SK-N-SH (cell line): ENCODE data around the gene OSBPL7.

Experiments
- EZH2phosphoT487 ChIP-seq: fragments of 200-600 bp; sonication (generic); IDR thresholded peaks from 2 replicates; pipeline ENCODE4 v1.6.1; 2017; ENCODE audit warnings: low read depth, mixed run types, mild to moderate bottlenecking, antibody characterized with exemption, moderate library complexity, borderline replicate concordance
- NFIC ChIP-seq: IDR thresholded peaks from 2 replicates; pipeline ENCODE4 v1.4.0; 2012; ENCODE audit warnings: borderline replicate concordance
- NRF1 ChIP-seq: IDR thresholded peaks from 2 replicates; pipeline ENCODE4 v1.6.1; 2012; ENCODE audit warnings: low read depth, mild to moderate bottlenecking, low read length
- POLR2AphosphoS5 ChIP-seq: IDR thresholded peaks from 2 replicates; pipeline ENCODE4 v1.6.1; 2012; ENCODE audit warnings: low read depth, low read length
- SIN3A ChIP-seq: IDR thresholded peaks from 2 replicates; pipeline ENCODE4 v1.6.1; 2012; ENCODE audit warnings: low read depth, mild to moderate bottlenecking, low read length, moderate library complexity, borderline replicate concordance
- TAF1 ChIP-seq: IDR thresholded peaks from 2 replicates; pipeline ENCODE4 v1.6.1; 2012; ENCODE audit warnings: low read depth, mild to moderate bottlenecking, low read length, moderate library complexity, borderline replicate concordance
- TF ChIP-seq, protein P1 (sequence below): fragments of 200-600 bp; sonication (generic); IDR thresholded peaks from 2 replicates; pipeline ENCODE4 v1.6.1; 2017; ENCODE audit warnings: antibody characterized with exemption, mild to moderate bottlenecking, moderate library complexity
- TF ChIP-seq, protein P2 (sequence below): IDR thresholded peaks from 2 replicates; pipeline ENCODE4 v1.6.1; 2012; ENCODE audit warnings: mild to moderate bottlenecking, low read depth, low read length, moderate library complexity
- TF ChIP-seq, protein P3 (sequence below): IDR thresholded peaks from 2 replicates; pipeline ENCODE4 v1.4.0; 2012; ENCODE audit warnings: low read depth

DNA sequence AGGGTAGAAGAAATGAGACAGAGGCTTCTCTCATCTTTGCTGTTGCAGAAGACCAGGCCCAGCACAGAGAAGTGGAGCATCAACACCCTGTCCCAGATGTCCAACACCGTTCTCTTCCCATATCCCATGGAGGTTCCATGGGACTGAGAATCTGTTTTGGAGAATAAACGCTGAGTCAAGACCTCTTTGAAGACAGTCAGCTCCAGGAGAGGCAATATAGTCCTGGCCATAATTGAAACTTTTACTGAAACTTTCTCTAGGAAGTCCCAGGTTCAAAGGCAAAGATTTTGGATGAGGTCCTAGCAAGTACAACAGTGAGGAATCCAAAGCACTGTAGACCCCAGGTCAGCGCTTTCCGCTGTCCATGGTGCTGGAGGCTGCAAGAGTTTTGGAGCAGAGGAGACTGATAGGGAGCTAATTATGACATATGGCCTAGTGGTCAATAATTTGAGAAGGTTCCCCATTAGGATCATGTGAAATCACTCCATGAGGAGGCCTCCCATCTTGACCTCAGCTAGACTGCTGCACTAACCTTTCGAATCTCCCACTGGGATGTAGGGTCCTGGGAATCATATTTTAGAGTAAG is 36.0 kb downstream of the OSBPL7 start:
- TF ChIP-seq TAF1 (no peak), NFIC (no peak), POLR2AphosphoS5 (no peak), EZH2phosphoT487 (no peak), NRF1 (no peak), SIN3A (no peak)
- TF ChIP-seq, protein P1, sequence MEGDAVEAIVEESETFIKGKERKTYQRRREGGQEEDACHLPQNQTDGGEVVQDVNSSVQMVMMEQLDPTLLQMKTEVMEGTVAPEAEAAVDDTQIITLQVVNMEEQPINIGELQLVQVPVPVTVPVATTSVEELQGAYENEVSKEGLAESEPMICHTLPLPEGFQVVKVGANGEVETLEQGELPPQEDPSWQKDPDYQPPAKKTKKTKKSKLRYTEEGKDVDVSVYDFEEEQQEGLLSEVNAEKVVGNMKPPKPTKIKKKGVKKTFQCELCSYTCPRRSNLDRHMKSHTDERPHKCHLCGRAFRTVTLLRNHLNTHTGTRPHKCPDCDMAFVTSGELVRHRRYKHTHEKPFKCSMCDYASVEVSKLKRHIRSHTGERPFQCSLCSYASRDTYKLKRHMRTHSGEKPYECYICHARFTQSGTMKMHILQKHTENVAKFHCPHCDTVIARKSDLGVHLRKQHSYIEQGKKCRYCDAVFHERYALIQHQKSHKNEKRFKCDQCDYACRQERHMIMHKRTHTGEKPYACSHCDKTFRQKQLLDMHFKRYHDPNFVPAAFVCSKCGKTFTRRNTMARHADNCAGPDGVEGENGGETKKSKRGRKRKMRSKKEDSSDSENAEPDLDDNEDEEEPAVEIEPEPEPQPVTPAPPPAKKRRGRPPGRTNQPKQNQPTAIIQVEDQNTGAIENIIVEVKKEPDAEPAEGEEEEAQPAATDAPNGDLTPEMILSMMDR = no peak
- TF ChIP-seq, protein P2, sequence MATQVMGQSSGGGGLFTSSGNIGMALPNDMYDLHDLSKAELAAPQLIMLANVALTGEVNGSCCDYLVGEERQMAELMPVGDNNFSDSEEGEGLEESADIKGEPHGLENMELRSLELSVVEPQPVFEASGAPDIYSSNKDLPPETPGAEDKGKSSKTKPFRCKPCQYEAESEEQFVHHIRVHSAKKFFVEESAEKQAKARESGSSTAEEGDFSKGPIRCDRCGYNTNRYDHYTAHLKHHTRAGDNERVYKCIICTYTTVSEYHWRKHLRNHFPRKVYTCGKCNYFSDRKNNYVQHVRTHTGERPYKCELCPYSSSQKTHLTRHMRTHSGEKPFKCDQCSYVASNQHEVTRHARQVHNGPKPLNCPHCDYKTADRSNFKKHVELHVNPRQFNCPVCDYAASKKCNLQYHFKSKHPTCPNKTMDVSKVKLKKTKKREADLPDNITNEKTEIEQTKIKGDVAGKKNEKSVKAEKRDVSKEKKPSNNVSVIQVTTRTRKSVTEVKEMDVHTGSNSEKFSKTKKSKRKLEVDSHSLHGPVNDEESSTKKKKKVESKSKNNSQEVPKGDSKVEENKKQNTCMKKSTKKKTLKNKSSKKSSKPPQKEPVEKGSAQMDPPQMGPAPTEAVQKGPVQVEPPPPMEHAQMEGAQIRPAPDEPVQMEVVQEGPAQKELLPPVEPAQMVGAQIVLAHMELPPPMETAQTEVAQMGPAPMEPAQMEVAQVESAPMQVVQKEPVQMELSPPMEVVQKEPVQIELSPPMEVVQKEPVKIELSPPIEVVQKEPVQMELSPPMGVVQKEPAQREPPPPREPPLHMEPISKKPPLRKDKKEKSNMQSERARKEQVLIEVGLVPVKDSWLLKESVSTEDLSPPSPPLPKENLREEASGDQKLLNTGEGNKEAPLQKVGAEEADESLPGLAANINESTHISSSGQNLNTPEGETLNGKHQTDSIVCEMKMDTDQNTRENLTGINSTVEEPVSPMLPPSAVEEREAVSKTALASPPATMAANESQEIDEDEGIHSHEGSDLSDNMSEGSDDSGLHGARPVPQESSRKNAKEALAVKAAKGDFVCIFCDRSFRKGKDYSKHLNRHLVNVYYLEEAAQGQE = peak; percentile 99
- TF ChIP-seq, protein P3, sequence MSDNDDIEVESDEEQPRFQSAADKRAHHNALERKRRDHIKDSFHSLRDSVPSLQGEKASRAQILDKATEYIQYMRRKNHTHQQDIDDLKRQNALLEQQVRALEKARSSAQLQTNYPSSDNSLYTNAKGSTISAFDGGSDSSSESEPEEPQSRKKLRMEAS = no peak
